Urothelium cell line (cell line): ENCODE measurements around the gene BET1.
"Not testable (repeated sequence)": the region's sequence is repeated elsewhere in the genome, so short reads cannot be mapped to it uniquely, and the experiment has no call there.

ENCODE experiments used
- DNase-seq: peaks from one replicate; pipeline ENCODE4 v3.0.0; 2011; ENCODE audit warnings: low spot score, mixed read lengths
- FAIRE-seq: peaks from 2 replicates; lab custom pipeline; 2011; peaks lifted over from hg19 to GRCh38; lab: Jason Lieb, UNC

Gene BET1

DNA sequence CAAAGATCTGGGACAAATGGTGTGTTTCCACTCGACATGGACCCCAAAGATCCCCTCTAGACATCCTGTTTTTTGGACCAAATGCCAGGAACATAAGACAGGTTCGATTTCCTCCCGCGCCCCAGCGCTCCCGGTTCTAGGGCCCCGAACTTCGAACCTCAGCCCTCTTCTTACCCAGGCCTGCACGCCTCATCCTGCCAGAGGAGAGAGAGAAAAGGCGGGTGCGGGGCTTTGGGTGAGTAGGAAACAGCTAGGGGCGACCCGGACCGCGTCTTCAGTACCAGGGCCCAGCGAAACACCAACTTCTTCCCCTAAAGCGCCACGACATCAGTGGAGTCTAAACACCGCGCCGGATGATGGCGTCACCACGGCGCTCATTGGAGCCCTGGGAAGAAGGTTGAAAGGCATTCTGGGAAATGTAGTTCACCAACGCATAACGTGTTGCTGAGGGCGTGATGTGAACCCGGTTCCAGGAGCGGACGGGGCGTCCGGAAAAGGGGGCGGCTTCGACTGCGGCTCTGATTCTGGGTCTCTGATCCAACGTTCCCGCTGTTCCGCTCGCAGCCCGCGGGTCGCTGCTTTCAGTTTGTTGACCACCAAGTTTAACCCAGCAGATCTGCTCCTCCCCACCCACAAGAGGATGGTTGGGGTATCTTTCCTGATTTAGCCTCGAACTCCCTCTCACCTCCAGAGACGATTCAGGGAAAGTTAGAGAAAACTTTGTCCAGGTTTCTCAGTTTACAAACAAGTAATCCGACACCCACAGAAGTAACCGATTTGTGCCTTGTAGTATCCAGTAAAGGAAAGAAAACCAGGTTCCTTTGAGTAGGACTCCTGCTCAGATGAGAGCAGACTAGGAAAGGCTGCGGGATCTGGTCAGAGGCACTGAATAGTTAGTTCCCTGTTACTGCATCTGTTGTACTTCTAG is at the start of gene BET1:
Gene BET1, minus strand, starts transcription at position 332 of the 928 bp plus-strand sequence. Its CDS starts 139 bp downstream, at position 193.
- FAIRE-seq = peak; percentile 99
- peak; percentile 98 for DNase-seq

DNA sequence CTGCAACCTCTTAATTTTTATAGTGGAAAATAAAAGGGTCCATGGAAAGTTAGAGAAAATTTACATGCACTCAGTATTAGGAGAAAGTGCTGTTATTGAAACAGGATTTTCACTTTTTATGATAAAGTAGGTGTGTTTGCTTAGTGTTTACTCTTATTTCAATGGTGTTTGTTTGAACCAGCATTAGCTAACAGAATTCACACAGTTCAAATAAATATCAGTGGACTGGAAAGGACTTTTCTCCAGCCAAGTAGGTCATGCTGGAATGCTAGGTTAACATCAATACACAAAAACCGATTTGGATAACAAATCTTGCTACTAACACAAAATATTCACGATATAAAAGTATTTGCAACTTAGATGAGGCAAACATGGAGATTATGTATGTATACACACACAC is 49.4 kb upstream of the BET1 start:
- DNase-seq = no peak
- FAIRE-seq = no peak

DNA sequence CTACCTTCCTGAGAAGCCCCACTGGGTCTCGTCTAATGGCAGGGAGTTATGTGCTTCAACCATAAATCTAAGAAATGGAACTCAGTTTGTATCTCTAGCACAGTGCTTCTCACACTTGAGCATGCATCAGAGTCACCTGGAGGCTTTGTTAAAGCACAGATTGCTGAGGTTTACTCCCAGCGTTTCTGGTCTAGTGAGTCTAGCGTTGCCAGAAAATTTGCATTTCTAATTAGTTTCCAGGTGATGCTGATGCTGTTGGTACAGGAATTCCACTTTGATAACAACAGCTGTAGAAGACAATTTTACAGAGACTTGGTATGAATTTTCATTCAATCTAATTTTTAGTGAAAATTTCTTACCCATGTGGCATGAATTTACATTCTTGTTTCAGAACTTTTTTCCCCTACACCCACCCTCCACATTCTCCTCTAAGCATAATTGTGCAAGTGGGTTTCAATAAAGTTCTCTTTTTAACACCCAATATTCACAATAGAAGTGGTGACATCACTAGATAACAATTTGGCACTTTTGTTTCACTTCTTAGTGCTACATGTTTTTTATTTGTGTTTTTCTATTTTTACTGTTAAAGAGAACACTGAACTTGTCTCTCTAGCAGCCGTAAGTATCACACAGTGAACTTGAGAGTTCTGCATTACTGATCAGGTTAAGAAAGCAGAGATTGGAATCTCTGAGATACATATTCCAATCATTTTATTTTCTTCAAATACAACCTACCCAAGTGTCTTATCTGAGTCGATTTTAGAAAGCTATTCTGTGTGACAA is 48.4 kb upstream of the BET1 start:
- DNase-seq = no peak
- FAIRE-seq = no peak

- DNase-seq (no peak), FAIRE-seq (no peak)
Measured at GRCh38 chr7:94050046-94050445, 45.9 kb upstream of the BET1 start.

DNA sequence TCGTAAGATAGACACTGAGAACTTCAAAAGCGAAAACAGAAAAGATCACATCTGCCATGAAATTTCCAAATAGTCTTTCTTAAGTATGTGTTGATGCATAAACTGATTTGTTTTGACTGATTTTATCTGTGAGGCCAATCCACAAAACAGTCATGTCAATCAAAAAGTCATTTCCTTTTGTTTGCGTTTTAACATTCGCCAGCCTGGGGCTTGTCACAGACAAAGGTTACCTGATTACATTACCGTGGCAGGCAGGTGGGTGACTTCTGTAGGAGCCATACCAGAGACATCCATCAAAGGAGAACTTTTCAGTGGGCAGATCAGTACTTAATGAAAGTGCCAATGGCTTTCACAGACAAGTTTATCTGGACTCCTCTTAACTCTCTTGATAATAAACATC is 45.5 kb upstream of the BET1 start:
- FAIRE-seq (no peak), DNase-seq (no peak)

DNA sequence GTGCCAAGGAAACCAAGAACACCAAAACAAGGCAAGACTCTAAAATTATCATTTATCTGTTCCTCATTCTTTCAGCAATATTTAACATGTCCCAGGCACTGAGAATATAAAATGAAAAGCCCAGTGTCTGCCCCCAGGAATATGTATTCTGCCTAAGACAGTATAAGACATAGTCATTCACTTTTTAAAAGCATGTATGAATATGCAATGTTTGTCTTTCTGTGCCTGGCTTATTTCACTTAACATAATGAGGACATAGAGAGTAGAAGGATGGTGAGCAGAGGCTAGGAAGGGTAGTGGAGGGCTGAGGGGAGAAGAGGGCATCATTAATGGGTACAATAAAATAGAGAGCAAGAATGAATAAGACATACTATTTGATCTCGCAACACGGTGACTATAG is 44.6 kb upstream of the BET1 start:
- DNase-seq = no peak
- no peak for FAIRE-seq

- FAIRE-seq = no peak
- DNase-seq = no peak
Measured at GRCh38 chr7:94047956-94048355, 43.8 kb upstream of the BET1 start.

DNA sequence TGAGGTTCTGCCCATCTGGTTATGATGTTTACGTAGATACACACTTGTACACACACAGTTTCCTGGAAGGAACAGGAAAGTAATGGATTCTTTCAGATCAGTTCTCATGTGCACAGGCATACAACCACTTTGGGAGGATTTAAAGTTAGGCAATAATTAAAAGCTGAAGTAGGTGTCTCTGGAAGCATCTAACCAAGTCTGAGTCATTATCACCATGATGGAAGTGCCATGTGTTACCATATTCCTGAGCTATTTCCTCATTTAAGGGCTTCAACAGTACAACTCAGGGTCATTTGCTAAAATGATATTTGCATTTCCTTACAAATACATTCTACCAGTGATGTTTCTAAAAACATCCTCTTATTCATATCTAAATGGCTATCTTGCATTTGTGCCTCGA is 41.4 kb upstream of the BET1 start:
- peak; percentile 27 for FAIRE-seq
- DNase-seq = no peak

- FAIRE-seq (no peak), DNase-seq (no peak)
Measured at GRCh38 chr7:94044806-94045205, 40.7 kb upstream of the BET1 start.

- DNase-seq = no peak
- no peak for FAIRE-seq
Measured at GRCh38 chr7:94043299-94043698, 39.1 kb upstream of the BET1 start.

DNA sequence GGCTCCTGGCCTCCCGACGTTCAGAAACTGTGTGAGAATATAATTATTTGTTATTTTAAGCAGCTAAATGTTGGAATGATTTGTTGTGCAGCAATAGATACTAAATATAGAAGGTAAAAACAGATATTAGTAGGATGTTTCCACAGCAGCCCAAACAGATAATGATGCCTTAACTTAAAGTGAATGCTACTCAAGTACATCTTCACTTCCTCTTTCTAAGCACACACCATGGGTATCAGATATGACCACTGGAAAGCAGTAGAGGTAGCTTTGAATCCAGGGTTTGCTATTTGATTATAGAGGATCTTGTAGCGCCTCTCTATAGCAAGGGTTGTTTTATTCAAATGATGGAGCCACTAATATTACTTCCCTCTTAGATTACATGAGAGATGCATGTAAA is 38.2 kb upstream of the BET1 start:
- FAIRE-seq = no peak

GRCh38 chr7:94041529-94041928 is 37.4 kb upstream of the BET1 start:
- DNase-seq = no peak
- FAIRE-seq = no peak

More for the DNA sequence above, 38.2 kb upstream of the BET1 start:
- DNase-seq = no peak

DNA sequence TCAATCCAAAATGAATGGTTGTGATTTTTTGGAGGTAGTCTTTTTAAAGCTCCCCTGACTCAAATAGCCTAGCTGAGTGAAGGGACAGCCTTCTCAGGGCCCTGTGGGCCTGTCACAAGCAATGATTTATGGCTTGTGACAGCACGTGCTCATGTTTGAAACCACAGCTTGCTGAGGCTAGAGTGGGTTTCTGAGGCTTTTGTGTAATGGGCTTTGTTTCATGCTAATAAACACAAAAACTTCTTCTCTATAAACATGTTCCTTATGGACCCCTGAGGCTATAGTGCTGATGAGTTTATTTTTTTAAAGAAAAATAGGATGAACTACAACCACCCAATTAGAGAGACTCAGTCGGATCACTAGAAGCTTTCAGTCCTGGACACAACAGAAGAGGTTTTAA is 36.1 kb upstream of the BET1 start:
- FAIRE-seq (no peak), DNase-seq (no peak)

- FAIRE-seq = no peak
- no peak for DNase-seq
Measured at GRCh38 chr7:94039368-94040035, 35.3 kb upstream of the BET1 start.

DNA sequence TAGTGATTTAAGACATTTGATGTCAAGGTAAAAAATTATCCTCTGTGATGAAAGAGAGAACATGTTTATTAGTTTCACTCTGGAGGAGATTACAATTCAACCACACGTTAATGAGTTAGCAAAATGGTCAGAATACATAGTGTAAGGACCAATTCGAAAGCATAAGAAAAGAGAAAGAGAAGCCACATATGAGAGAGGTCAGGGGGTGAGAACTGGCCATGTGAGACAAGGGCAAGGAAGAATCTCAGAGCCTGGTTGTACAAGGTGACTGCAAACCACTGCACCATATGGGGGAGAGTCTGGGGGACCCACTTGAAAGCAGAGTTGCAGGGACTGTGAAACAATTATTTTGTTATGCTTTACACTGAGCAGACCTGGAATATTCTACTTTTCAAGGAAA is 27.7 kb upstream of the BET1 start:
- DNase-seq (no peak), FAIRE-seq (no peak)

GRCh38 chr7:94030634-94031033 is 26.5 kb upstream of the BET1 start:
- DNase-seq (no peak), FAIRE-seq (no peak)

- DNase-seq (no peak), FAIRE-seq (no peak)
Measured at GRCh38 chr7:94029976-94030375, 25.8 kb upstream of the BET1 start.

GRCh38 chr7:94028768-94029167 is 24.6 kb upstream of the BET1 start:
- DNase-seq (no peak), FAIRE-seq (no peak)

DNA sequence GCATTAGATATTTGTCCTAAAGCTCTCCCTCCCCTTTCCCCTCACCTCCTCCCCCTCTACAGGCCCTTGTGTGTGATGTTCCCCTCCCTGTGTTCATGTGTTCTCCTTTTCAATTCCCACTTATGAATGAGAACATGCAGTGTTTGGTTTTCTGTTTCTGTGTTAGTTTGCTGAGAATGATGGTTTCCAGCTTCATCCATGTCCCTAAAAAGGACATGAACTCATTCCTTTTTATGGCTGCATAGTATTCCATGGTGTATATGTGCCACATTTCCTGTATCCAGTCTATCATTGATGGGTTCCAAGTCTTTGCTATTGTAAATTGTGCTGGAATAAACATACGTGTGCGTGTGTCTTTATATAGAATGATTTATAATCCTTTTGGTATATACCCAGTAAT is 22.5 kb upstream of the BET1 start:
- FAIRE-seq, DNase-seq: not testable (repeated sequence)

- FAIRE-seq (no peak), DNase-seq (no peak)
Measured at GRCh38 chr7:94022550-94022949, 18.4 kb upstream of the BET1 start.

DNA sequence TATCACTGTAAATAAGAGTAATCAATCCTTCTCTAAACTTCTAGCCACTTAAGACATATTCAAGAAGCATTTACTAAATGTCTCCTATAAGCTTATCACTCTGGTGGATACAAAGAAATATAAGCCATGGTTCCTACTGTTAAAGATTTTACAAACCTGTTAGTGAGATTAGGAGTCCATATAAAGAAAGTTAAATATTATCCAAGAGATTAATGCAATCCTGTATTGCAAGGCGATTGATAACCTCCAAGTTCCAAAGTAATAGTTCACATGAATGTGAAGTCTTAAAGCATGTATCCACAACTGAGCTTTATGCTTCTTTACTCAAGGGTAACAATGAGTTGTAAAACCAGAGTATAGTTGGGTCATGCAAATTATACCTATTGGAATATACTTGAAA is 12.6 kb upstream of the BET1 start:
- FAIRE-seq (no peak), DNase-seq (no peak)
